Measurements from ENCODE around the gene HS3ST5.

HS3ST5 gene

GRCh38 chr6:114157848-114158247 lies 185.0 kb downstream of the HS3ST5 start:
- in situ Hi-C loops (cut with HindIII; ENCODE audit: low sequenced_read_pairs): no loop called here

GRCh38 chr6:114155763-114156162 lies 187.1 kb downstream of the HS3ST5 start:
- in situ Hi-C loops (cut with HindIII; ENCODE audit: low sequenced_read_pairs): no loop called here

- in situ Hi-C loops (cut with HindIII; ENCODE audit: low sequenced_read_pairs): no loop called here
These were observed 188.0 kb downstream of the HS3ST5 start for GRCh38 chr6:114154812-114155211.

- in situ Hi-C loops (cut with HindIII; ENCODE audit: low sequenced_read_pairs): no loop called here
These were observed 189.4 kb downstream of the HS3ST5 start for GRCh38 chr6:114153448-114153847.

DNA sequence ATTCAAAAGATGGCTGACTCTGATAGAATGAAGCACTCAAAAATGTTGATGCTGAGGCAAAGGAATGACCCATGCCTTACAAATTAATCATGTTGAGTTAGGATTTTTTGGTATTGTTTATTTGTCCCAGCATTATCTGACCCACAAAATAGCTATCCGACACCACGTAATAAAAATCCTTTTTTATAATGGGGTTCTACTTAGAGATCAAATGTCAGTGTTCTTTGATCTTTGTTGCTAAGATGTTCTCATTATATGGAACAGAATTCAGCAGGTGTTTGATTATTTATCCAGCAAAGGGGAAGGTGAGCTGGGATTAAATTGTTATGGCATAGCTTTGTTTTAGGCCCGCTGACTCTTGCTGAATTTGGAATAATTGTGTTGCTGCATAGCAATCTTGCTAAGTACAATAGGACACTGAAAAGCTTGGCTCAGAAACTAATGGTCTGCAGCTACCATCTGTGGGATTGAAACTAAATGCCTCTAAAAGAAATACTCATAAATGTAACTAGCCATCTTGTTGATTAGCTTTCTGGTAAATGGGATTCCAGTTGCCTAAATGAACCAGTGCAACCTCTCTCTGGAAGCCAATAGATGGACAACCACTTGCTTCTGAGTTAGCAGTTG lies 191.6 kb downstream of the HS3ST5 start:
- in situ Hi-C loops (cut with HindIII; ENCODE audit: low sequenced_read_pairs): no loop called here

- in situ Hi-C loops (cut with HindIII; ENCODE audit: low sequenced_read_pairs): loop anchor here (10.0 kb wide), 1 partner anchor 86 kb away; no protein-coding TSS in a partner anchor
These were observed 193.6 kb downstream of the HS3ST5 start for GRCh38 chr6:114149182-114149581.

GRCh38 chr6:114144887-114145851 lies 197.7 kb downstream of the HS3ST5 start:
- in situ Hi-C loops (cut with HindIII; ENCODE audit: low sequenced_read_pairs): loop anchor here (10.0 kb wide), 1 partner anchor 90 kb away; no protein-coding TSS in a partner anchor

GRCh38 chr6:114142258-114142657 lies 200.6 kb downstream of the HS3ST5 start:
- in situ Hi-C loops (cut with HindIII; ENCODE audit: low sequenced_read_pairs): loop anchor here (10.0 kb wide), 1 partner anchor 93 kb away; no protein-coding TSS in a partner anchor

GRCh38 chr6:114140416-114140815 lies 202.4 kb downstream of the HS3ST5 start:
- in situ Hi-C loops (cut with HindIII; ENCODE audit: low sequenced_read_pairs): loop anchor here (10.0 kb wide), 1 partner anchor 94 kb away; no protein-coding TSS in a partner anchor

DNA sequence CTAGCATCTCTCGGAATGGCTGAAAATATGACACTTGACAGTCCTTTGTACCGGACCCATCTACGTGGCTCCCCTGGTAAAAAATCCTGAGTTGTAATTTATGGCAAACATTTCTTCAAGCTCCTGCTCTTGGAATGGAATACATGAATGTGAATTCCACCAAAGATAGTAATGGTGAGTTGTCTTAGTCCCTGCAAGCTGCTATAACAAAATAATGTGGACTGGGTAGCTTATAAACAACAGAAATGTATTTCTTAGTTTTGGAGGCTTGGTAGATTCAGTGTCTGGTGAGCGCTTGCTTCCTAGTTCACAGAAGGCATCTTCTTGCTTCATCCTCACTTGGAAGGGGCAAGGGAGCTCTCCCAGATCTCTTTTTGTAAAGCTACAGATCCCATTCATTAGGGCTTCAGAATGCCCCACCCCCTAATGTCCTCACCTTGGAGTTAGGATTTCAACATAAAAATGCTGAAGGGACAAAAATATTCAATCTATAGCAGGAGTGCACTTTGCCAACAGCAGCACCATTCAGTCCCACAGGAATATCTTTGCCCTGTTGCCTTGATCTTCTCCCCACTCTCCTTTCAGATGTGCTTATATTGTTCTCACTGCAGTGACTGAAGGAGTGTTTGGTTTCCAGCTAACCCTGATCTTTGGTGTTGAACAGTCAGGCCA lies 204.1 kb downstream of the HS3ST5 start:
- in situ Hi-C loops (cut with HindIII; ENCODE audit: low sequenced_read_pairs): no loop called here

- in situ Hi-C loops (cut with HindIII; ENCODE audit: low sequenced_read_pairs): no loop called here
These were observed 207.4 kb downstream of the HS3ST5 start for GRCh38 chr6:114135363-114135971.

DNA sequence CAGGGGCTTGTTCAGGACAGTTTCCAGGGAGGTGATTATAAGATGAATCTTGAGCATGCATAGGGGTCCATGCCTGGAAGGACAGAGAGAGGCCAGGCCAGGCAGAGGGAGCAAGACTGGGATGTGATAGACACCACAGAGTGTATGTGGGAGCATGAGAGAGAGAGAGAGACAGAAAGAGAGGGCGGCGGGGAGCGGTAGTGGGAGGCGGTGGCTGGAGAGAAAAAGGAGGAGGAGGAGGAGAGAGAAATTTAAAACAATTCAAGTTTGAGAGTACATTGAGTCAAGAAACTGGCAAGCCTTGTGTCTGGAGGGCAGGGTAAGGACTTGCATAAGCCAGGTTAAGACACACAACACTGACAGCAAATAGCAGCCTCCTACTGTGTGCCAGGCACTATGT lies 209.0 kb downstream of the HS3ST5 start:
- in situ Hi-C loops (cut with HindIII; ENCODE audit: low sequenced_read_pairs): no loop called here

DNA sequence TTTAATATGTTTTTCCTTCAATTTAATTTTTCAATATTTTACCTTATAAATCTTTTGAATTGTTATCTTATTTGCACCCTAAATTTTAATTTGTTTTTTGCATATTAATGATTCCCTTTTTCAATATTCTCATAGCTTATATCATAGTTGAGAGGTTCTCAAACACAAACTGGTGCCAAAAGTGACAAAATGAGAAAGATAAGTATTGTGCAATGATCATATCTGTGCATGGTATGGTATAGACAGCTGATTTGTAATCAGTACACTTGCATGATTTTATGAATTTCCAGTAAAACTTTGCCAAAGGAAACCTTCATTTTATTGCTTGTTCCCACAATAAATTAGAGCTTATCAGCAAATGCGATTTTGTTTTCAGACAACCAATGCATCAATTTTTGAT lies 210.9 kb downstream of the HS3ST5 start:
- in situ Hi-C loops (cut with HindIII; ENCODE audit: low sequenced_read_pairs): no loop called here

DNA sequence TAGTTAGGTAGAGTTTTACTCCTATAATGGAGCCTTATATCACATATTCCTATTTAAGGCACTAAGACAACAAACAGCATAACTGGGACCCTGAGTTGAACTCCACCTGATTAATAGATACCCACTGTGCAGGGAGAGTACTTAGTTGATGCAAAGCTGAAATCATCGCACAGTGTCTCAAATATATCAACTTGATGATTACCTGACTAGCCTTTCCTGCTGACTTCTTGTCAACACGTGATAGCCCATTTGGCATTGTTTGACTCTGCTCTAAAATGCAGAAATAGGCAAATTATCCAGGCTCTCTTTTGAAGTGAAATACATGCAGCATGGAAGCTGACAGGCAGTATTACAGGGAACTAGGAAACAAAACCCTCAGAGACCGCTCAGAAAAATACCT lies 217.2 kb downstream of the HS3ST5 start:
- in situ Hi-C loops (cut with HindIII; ENCODE audit: low sequenced_read_pairs): no loop called here

DNA sequence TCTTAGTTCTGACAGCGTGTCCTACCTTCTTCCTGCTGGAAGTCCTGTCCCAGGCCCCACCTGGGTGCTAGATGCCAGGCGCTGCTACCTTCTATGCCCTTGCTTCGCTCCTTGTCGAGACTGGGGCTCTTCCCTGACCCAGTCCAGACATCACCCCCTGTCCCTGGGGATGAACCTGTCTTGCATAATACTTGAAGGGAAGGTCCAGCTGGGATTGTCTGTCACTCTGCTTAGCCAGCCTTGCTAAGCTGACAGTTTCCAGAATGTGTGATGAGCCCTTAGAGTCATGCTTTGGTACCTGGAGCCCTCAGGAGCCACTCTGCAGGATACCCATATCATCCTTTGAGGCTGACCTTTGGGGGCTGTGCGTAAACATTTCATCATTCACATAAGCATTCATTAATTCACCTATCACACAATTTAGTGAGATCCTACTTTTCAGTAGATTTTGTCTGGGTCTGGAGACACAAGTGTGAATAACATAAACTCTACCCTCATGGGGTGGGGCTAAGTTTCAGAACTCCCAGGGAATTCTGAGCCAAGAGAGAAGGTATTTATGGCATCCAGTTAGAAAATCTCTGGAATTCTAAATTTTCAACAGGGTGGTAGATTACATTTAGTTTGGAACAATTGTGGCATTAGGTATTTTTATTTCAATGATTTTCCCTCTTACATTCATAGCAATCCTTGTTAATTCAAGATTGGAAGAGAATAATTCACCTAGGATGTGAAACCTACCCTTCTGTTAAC lies 220.7 kb downstream of the HS3ST5 start:
- in situ Hi-C loops (cut with HindIII; ENCODE audit: low sequenced_read_pairs): no loop called here

- in situ Hi-C loops (cut with HindIII; ENCODE audit: low sequenced_read_pairs): no loop called here
These were observed 223.8 kb downstream of the HS3ST5 start for GRCh38 chr6:114119056-114119455.

- in situ Hi-C loops (cut with HindIII; ENCODE audit: low sequenced_read_pairs): no loop called here
These were observed 227.2 kb downstream of the HS3ST5 start for GRCh38 chr6:114115652-114116051.

- in situ Hi-C loops (cut with HindIII; ENCODE audit: low sequenced_read_pairs): no loop called here
These were observed 234.5 kb downstream of the HS3ST5 start for GRCh38 chr6:114108119-114109002.

DNA sequence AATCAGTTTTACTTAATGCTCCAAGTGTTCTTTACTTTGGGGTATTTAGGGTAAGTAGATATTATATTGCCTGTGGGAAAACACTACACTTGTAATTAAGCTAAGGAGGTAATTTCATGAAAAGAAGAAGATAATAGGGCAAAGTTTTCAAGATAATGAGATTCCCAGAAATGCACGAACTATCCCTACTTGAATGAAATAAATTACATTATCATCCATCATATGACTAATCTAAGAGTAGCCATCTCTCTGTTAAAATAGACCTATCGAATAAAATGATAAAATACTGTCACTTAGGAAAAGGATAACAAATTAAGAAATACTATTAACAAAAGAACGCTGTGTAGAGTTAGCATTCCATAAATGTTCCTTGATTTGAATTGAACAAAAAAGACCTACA lies 236.8 kb downstream of the HS3ST5 start:
- in situ Hi-C loops (cut with HindIII; ENCODE audit: low sequenced_read_pairs): no loop called here
